ENCODE measurements around the gene LRRC26.

- no peak for TF ChIP-seq NFRKB (IDR thresholded peaks at IDR 0.05)
- TF ChIP-seq LEF1 (IDR thresholded peaks at IDR 0.05; ENCODE audit: borderline replicate concordance), result no peak
- TF ChIP-seq FOXA1 (IDR thresholded peaks at IDR 0.05), result no peak
- TF ChIP-seq SUZ12 (IDR thresholded peaks at IDR 0.05), result no peak
- no peak for TF ChIP-seq BHLHE40 (IDR thresholded peaks at IDR 0.05; ENCODE audit: borderline replicate concordance)
- no peak for TF ChIP-seq FOXK2 (IDR thresholded peaks at IDR 0.05)
- TF ChIP-seq L3MBTL2 (conservative IDR thresholded peaks at IDR 0.05), result no peak
- TF ChIP-seq CTBP1 (IDR thresholded peaks at IDR 0.05; ENCODE audit: borderline replicate concordance), result no peak
- TF ChIP-seq HDGF (IDR thresholded peaks at IDR 0.05; ENCODE audit: borderline replicate concordance), result no peak
- TF ChIP-seq, protein P1, sequence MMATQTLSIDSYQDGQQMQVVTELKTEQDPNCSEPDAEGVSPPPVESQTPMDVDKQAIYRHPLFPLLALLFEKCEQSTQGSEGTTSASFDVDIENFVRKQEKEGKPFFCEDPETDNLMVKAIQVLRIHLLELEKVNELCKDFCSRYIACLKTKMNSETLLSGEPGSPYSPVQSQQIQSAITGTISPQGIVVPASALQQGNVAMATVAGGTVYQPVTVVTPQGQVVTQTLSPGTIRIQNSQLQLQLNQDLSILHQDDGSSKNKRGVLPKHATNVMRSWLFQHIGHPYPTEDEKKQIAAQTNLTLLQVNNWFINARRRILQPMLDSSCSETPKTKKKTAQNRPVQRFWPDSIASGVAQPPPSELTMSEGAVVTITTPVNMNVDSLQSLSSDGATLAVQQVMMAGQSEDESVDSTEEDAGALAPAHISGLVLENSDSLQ (IDR thresholded peaks at IDR 0.05), result no peak
Observed at GRCh38 chr9:137141976-137142936, 27.6 kb downstream of the LRRC26 start.
